RWPE1 (cell line): Measurements from ENCODE around the gene INHBB.

ENCODE experiments used
- CTCF ChIA-PET: fragments of 350-600 bp; sonication (Branson Sonifier 250); formaldehyde crosslinking; extraction: SDS; loops from one replicate; lab custom pipeline; 2021; lab: Yijun Ruan, JAX
- POLR2A ChIA-PET: fragments of 400-600 bp; formaldehyde crosslinking; extraction: SDS; loops from one replicate; lab custom pipeline; 2020; ENCODE audit warnings: antibody characterized with exemption; ENCODE audit not compliant: low non-redundant PET; lab: Yijun Ruan, JAX
- DNase-seq: peaks from one replicate; pipeline ENCODE4 v3.0.0; 2012; ENCODE audit warnings: low spot score
- H3K27ac ChIP-seq: fragments of 450-650 bp; 2 replicates; pipeline ENCODE4 v1.5.1; 2017
- CTCF ChIP-seq: fragments of 450-650 bp; conservative IDR thresholded peaks from 2 replicates; pipeline ENCODE4 v1.5.1; 2017; ENCODE audit warnings: low read depth, mild to moderate bottlenecking

INHBB gene

DNA sequence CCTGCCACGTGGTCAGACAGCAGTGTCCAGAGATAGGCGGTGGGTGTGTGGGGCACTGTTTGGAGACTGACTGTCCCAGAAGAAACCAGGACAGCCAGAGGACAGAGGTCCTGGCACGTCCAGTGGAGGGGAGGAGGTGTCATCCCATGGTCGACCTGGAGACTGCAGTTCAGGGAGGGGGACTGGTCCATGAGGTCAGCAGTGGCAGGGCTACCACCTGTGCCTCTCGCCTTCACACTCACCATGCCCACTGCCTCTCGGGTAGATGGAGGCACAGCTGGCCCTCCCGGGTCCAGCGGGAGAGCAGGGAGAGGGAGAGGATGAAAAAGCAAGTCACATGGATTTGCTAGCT is 53.9 kb downstream of the INHBB start:
- ChIA-PET CTCF (interaction anchor here (0.6 kb wide), 1 partner anchor 25 kb away, joined by 4 read pairs; no protein-coding TSS in a partner anchor), POLR2A (no interaction called here)
- no peak for DNase-seq
- no peak overlapping the region for H3K27ac ChIP-seq
- no peak for TF ChIP-seq CTCF

DNA sequence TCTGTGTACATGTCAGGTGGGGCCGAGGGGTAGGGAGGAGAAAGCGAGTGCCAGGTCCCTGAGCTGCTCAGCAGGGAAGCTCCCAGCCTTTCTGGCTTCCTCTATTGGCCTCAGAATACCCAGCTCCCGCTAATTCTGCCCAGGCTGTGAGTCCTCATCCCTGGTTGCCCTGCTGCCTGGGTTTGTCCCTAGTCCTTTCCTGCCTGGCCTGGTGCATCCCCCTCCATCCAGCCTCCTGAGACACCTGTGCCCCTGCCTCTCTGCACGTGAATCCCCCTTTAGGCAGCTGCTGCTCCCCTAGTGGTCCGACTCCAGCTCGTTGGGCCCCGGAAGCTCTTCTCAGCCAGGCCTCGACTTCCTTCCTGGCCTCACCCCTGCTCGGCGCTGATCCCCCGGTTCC is 54.6 kb downstream of the INHBB start:
- CTCF ChIA-PET = interaction anchor here (0.7 to 1.3 kb wide), 2 partner anchors 19 to 42 kb away, joined by 3 to 5 read pairs; no protein-coding TSS in a partner anchor
- no peak for DNase-seq
- H3K27ac ChIP-seq = no peak overlapping the region
- POLR2A ChIA-PET = no interaction called here
- TF ChIP-seq CTCF = no peak
